K562 (cell line): ENCODE results near the gene LRRC51. TPM values are rescaled to one million over a fixed set of nuclear protein-coding genes. Genes with fewer than 3 reads are reported as not detected.

Experiments used
- CEBPG ChIP-seq, 3 experiments: fragments of 200-800 bp in 1 of 3; sonication (Bioruptor generic) in 1 of 3; sonication (generic) in 1 of 3; formaldehyde crosslinking in 1 of 3; IDR thresholded peaks in 2 of 3; conservative IDR thresholded peaks in 1 of 3; 2 replicates each; pipeline versions ENCODE4 v1.6.1 to v1.8.0; 2016 to 2022; ENCODE audit warnings: missing compliant biosample characterization in 2 of 3, missing genetic modification characterization in 2 of 3, mild to moderate bottlenecking in 1 of 3, missing genetic modification reagents in 1 of 3
- CTBP1 ChIP-seq: fragments of 450-650 bp; IDR thresholded peaks from 2 replicates; pipeline ENCODE4 v1.6.1; 2016; ENCODE audit warnings: borderline replicate concordance
- E2F8 ChIP-seq: fragments of 450-650 bp; IDR thresholded peaks from 2 replicates; pipeline ENCODE4 v1.7.1; 2018; ENCODE audit warnings: mild to moderate bottlenecking, low read depth; ENCODE audit not compliant: partially characterized antibody
- ESRRB ChIP-seq: fragments of 250-450 bp; sonication (Bioruptor Pico); IDR thresholded peaks from 2 replicates; pipeline ENCODE4 v1.5.0; 2020; ENCODE audit warnings: mild to moderate bottlenecking, moderate library complexity, borderline replicate concordance
- ETV1 ChIP-seq: fragments of 450-650 bp; conservative IDR thresholded peaks from 2 replicates; pipeline ENCODE4 v1.6.1; 2016; ENCODE audit warnings: missing genetic modification characterization, control low read depth, low read depth, missing compliant biosample characterization
- HEY1 ChIP-seq: fragments of 250-450 bp; sonication (Bioruptor Pico); IDR thresholded peaks from 2 replicates; pipeline ENCODE4 v1.5.0; 2020; ENCODE audit warnings: mild to moderate bottlenecking, moderate library complexity, borderline replicate concordance
- HSF4 ChIP-seq: fragments of 250-450 bp; sonication (Bioruptor Pico); IDR thresholded peaks from 2 replicates; pipeline ENCODE4 v2.1.2; 2022; ENCODE audit warnings: mild to moderate bottlenecking, moderate library complexity, borderline replicate concordance
- ID3 ChIP-seq, 2 experiments: fragments of 250-450 bp in 1 of 2; fragments of 450-650 bp in 1 of 2; sonication (Bioruptor Pico) in 1 of 2; IDR thresholded peaks; 2 replicates each; pipeline versions ENCODE4 v1.6.1 to v1.8.0; 2016 to 2021; ENCODE audit warnings: mild to moderate bottlenecking in 2 of 2, moderate library complexity in 2 of 2, missing compliant biosample characterization in 1 of 2, missing genetic modification characterization in 1 of 2
- PTBP1 ChIP-seq: fragments of 200-400 bp; formaldehyde crosslinking; IDR thresholded peaks from 2 replicates; pipeline ENCODE4 v1.6.1; 2017; ENCODE audit warnings: low read depth, low read length
- RFX7 ChIP-seq: fragments of 250-450 bp; sonication (Bioruptor Pico); IDR thresholded peaks from 2 replicates; pipeline ENCODE4 v1.5.1; 2021; ENCODE audit warnings: mild to moderate bottlenecking
- SLC30A9 ChIP-seq: fragments of 250-450 bp; sonication (Bioruptor Pico); IDR thresholded peaks from 2 replicates; pipeline ENCODE4 v1.8.0; 2022; ENCODE audit warnings: mild to moderate bottlenecking, moderate library complexity
- SP2 ChIP-seq: IDR thresholded peaks from 2 replicates; pipeline ENCODE4 v1.6.1; 2011; ENCODE audit warnings: mild to moderate bottlenecking, low read depth, low read length, moderate library complexity; ENCODE audit not compliant: poor library complexity, severe bottlenecking; ENCODE audit errors: extremely low read depth
- SRSF3 ChIP-seq: fragments of 200-400 bp; formaldehyde crosslinking; IDR thresholded peaks from 2 replicates; pipeline ENCODE4 v1.6.1; 2016; ENCODE audit warnings: mild to moderate bottlenecking, low read length, moderate library complexity; ENCODE audit not compliant: insufficient read depth
- TAF15 ChIP-seq: fragments of 200-400 bp; formaldehyde crosslinking; IDR thresholded peaks from 2 replicates; pipeline ENCODE4 v1.6.1; 2017; ENCODE audit warnings: mild to moderate bottlenecking, low read depth, low read length, moderate library complexity
- TGIF2 ChIP-seq: sonication (generic); formaldehyde crosslinking; IDR thresholded peaks from 2 replicates; pipeline ENCODE4 v1.8.1; 2022; ENCODE audit warnings: mild to moderate bottlenecking, missing genetic modification reagents, moderate library complexity
- TRIM24 ChIP-seq, 2 experiments: fragments of 450-650 bp; IDR thresholded peaks; 2 replicates each; pipeline ENCODE4 v1.6.1; 2016
- ZNF445 ChIP-seq: fragments of 250-450 bp; sonication (Bioruptor Pico); IDR thresholded peaks from 2 replicates; pipeline ENCODE4 v1.4.0; 2020; ENCODE audit warnings: low read depth, mild to moderate bottlenecking, moderate library complexity
- ZNF592 ChIP-seq: fragments of 450-650 bp; IDR thresholded peaks from 2 replicates; pipeline ENCODE4 v1.6.1; 2017; ENCODE audit warnings: antibody characterized with exemption, mild to moderate bottlenecking
- ZNF780A ChIP-seq: fragments of 250-450 bp; sonication (Bioruptor Pico); IDR thresholded peaks from 2 replicates; pipeline ENCODE4 v1.5.0; 2021; ENCODE audit warnings: mild to moderate bottlenecking
- ZSCAN29 ChIP-seq: fragments of 450-650 bp; IDR thresholded peaks from 2 replicates; pipeline ENCODE4 v1.6.1; 2017
- polyA plus RNA-seq, 8 experiments: library from polyadenylated mRNA; depleted of rRNA in 4 of 8; stranded (reverse) in 5 of 8; unstranded in 3 of 8; fragments of >200 nt; fragmentation: Nextera tagmentation in 2 of 8; fragmentation: Illumina TruSeq in 1 of 8; extraction: Ambion mirVana in 2 of 8; extraction: Trizol in 1 of 8; gene quantifications; 2 replicates each; pipeline versions ENCODE4 v1.2.1 to v1.2.3, GENCODE V29; 2011 to 2014; ENCODE audit warnings: inconsistent platforms in 1 of 8, missing spikeins in 1 of 8
- total RNA-seq, 7 experiments: library from RNA; depleted of rRNA in 6 of 7; stranded (reverse); fragments of >200 nt in 6 of 7; fragmentation: Illumina TruSeq in 2 of 7; extraction: Trizol in 2 of 7; gene quantifications; 2 replicates each; pipeline versions ENCODE4 v1.2.1 to v1.2.3, GENCODE V29; 2011 to 2021; ENCODE audit warnings: low replicate concordance in 1 of 7

LRRC51 gene
- total and polyA plus RNA-seq, 9 of the 15 experiments (the other 6 are each of a cell fraction or from before 2014, with no cell fraction given), result 4.7 to 10.6 (median 5.6) TPM

- TF ChIP-seq ZNF592 (0 out of 2 replicates have a peak, but pooled peaks have one; percentile 38), E2F8 (no peak), ZNF445 (CRISPR knock-in tag) (no peak), ZSCAN29 (no peak), CEBPG (CRISPR knock-in tag; IDR thresholded peaks at IDR 0.05) (no peak), CEBPG (tag; conservative IDR thresholded peaks at IDR 0.05 in 1 of 2, IDR thresholded peaks at IDR 0.05 in 1 of 2) (no peak), ID3 (CRISPR knock-in tag; IDR thresholded peaks at IDR 0.05) (no peak), ID3 (tag; IDR thresholded peaks at IDR 0.05) (no peak), PTBP1 (peak; percentile 81; the same call in 1 of the 2 replicates), SRSF3 (no peak), SP2 (no peak), ZNF780A (CRISPR knock-in tag) (no peak), TRIM24 (IDR thresholded peaks at IDR 0.05) (no peak), ETV1 (no peak), ESRRB (no peak), HSF4 (no peak), TGIF2 (CRISPR knock-in tag) (no peak), RFX7 (no peak), CTBP1 (no peak), TAF15 (no peak), HEY1 (CRISPR knock-in tag) (0 out of 2 replicates have a peak, but pooled peaks have one; percentile 57), SLC30A9 (no peak)
Observed at GRCh38 chr11:72111300-72112142, 30.9 kb downstream of the LRRC51 start (continued).
